HEK293T (cell line): Measurements from ENCODE around the gene ZSCAN5A.
"Not testable (repeated sequence)": the region's sequence is repeated elsewhere in the genome, so short reads cannot be mapped to it uniquely, and the experiment has no call there.

Source experiments
- ARNT ChIP-seq: fragments of 450-650 bp; IDR thresholded peaks from 2 replicates; pipeline ENCODE4 v1.6.1; 2017; ENCODE audit warnings: mild to moderate bottlenecking
- BHLHE40 ChIP-seq: fragments of 450-650 bp; IDR thresholded peaks from 2 replicates; pipeline ENCODE4 v1.6.1; 2016; ENCODE audit warnings: mild to moderate bottlenecking, moderate library complexity, borderline replicate concordance
- ELF4 ChIP-seq: fragments of 450-650 bp; IDR thresholded peaks from 2 replicates; pipeline ENCODE4 v1.6.1; 2017; ENCODE audit warnings: antibody characterized with exemption
- FOXA1 ChIP-seq: fragments of 450-650 bp; IDR thresholded peaks from 2 replicates; pipeline ENCODE4 v1.6.1; 2016; ENCODE audit warnings: mild to moderate bottlenecking
- SUZ12 ChIP-seq: fragments of 450-650 bp; IDR thresholded peaks from 2 replicates; pipeline ENCODE4 v1.6.1; 2016; ENCODE audit warnings: mild to moderate bottlenecking
- ZNF384 ChIP-seq: fragments of 450-650 bp; IDR thresholded peaks from 2 replicates; pipeline ENCODE4 v1.6.1; 2016
- TF ChIP-seq, protein P1 (sequence below): fragments of 450-650 bp; IDR thresholded peaks from 2 replicates; pipeline ENCODE4 v1.6.1; 2016

DNA sequence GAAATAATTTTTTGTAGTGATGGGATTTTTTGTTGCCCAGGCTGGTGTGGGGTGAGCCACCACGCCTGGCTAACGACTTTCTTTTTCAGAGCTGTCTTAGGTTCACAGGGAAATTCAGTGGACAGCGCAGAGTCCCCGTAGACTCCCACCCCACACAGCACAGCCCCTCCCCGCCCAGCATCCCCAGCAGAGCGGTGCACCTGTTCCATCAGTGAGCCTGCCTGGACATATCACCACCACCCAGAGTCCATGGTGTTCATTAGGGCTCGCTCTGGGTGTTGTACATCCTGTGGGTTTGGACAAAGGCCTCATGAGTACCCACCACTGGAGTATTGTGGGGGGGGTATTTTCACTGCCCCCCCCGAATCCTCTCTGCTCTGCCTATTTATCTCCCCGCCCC is 104.6 kb downstream of the ZSCAN5A start:
- not testable (repeated sequence) for TF ChIP-seq BHLHE40, ZNF384, ELF4, FOXA1, SUZ12, ARNT
- TF ChIP-seq, protein P1, sequence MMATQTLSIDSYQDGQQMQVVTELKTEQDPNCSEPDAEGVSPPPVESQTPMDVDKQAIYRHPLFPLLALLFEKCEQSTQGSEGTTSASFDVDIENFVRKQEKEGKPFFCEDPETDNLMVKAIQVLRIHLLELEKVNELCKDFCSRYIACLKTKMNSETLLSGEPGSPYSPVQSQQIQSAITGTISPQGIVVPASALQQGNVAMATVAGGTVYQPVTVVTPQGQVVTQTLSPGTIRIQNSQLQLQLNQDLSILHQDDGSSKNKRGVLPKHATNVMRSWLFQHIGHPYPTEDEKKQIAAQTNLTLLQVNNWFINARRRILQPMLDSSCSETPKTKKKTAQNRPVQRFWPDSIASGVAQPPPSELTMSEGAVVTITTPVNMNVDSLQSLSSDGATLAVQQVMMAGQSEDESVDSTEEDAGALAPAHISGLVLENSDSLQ, result not testable (repeated sequence)
